ENCODE data around the gene KMT5C. TPM values are rescaled to one million over a fixed set of nuclear protein-coding genes. Genes with fewer than 3 reads are reported as not detected.

Gene KMT5C
- total RNA-seq, 2 experiments from 2014 or later: 17.4 to 18.1 TPM

GRCh38 chr19:55376241-55376933 lies 36.7 kb downstream of the KMT5C start, which contains the start of gene TMEM190:
TSS of gene TMEM190 (plus strand) at chr19:55376826. CDS start at chr19:55376854, 28 bp downstream.
- ChIA-PET POLR2A (interaction anchor here (1.0 kb wide), 1 partner anchor 8 kb away, joined by 3 read pairs; the partner anchor contains the start of gene TMEM238), CTCF (interaction anchor here (1.5 kb wide), 1 partner anchor 84 kb away, joined by 3 read pairs; no protein-coding TSS in a partner anchor)

GRCh38 chr19:55377356-55378131 lies 37.9 kb downstream of the KMT5C start:
- CTCF ChIA-PET: interaction anchor here (1.5 kb wide), 1 partner anchor 85 kb away, joined by 3 read pairs; no protein-coding TSS in a partner anchor
- POLR2A ChIA-PET: no interaction called here

GRCh38 chr19:55379174-55379573 lies 39.5 kb downstream of the KMT5C start:
- ChIA-PET POLR2A (no interaction called here), CTCF (no interaction called here)

DNA sequence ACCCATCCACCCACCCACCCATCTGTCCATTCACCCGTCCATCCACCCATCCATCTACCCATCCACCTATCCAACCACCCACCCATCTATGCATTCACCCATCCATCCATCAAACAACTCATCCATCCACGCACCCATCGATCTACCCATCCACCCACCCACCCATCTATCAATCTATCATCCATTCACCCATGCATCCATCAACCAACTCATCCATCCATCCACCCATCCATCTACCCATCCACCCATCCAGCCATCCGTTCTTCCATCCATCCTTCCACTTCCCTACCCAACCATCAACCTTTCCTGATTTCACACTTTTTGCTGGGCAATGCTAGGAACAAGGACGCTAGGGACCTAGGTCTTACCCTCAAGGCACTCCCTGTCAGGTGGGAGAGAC lies 42.3 kb downstream of the KMT5C start:
- POLR2A ChIA-PET: no interaction called here
- CTCF ChIA-PET: no interaction called here

DNA sequence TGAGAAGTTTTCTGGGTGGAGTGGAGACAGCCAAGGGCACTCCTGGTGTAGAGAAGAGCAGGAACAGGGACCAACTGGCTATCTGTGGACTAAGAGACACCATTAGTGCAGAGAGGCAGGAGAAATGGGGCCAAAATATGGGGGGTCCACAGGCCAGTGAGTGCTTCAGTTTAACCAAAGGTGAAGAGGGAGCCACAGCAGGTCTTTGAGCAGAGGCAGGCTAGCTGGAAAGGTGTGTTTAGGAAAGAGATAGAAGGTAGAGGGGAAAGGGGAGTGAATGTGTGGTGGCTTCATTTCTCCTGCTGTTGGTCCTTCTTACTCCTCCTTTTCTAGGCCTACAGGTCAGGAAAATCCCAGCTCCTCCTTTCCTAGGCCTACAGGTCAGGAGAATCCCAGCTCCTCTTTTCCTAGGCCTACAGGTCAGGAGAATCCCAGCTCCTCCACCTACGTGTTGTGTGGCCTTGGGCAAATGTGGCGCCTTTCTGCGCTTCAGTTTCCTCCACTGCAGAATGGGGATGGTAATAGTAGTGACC lies 42.9 kb downstream of the KMT5C start:
- CTCF ChIA-PET: interaction anchor here (1.0 kb wide), 1 partner anchor 242 kb away, joined by 3 read pairs; no protein-coding TSS in a partner anchor
- POLR2A ChIA-PET: interaction anchor here (2.3 to 2.9 kb wide), 4 partner anchors 24 to 128 kb away, joined by 8 to 26 read pairs (median 18); partner anchors contain the start of genes HSPBP1, KMT5C and UBE2S

GRCh38 chr19:55383279-55384130 lies 43.8 kb downstream of the KMT5C start:
- POLR2A ChIA-PET: interaction anchor here (0.6 to 2.9 kb wide), 12 partner anchors 8 to 129 kb away, joined by 3 to 26 read pairs (median 4); partner anchors contain the start of genes HSPBP1, KMT5C, PPP6R1 and UBE2S
- CTCF ChIA-PET: interaction anchor here (0.9 to 2.3 kb wide), 6 partner anchors 25 to 243 kb away, joined by 3 to 17 read pairs (median 6); no protein-coding TSS in a partner anchor

DNA sequence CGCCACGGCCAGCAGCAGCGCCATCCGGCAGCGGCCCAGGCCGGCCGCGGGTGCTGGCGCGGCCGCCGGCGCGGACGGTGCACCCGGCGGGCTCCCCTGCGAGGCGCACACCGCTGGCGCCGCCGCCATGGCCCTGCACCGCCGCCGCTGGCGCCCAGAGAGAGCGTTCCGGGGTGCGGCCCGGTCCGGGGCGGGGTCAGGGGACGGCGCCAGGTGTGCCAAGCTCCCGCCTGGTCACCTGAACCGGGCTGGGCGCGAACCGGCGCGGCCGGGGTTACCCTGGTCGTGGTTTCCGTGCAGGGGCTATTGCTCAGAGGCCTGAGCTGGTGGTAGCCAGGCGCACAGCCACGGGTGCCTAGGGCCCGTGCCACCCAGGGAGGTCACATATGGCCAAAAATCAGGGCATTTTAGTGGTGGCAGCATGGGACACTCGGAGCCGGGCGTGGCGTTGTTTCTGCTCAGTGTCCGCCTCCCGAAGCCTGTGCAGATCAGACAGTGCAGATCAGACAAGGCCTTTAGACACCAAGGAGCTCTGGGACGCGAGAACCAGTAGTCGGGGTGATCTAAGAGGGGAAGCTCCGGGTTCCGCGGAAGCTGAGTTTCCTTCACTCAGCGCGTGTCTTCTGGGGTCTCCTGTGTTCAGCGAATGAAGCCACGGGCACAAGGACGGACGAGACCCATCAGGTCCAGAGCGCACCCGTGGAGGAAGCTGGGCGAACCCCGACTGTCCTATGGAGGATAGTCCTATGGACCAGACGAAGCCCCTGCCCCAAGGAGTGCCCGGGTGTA lies 44.6 kb downstream of the KMT5C start, which contains the start of gene TMEM238:
TSS of gene TMEM238 (minus strand) at position 162 of the 789 bp plus-strand sequence. CDS start at position 129, 33 bp downstream.
- POLR2A ChIA-PET: interaction anchor here (0.7 to 2.9 kb wide), 14 partner anchors 8 to 240 kb away, joined by 3 to 26 read pairs (median 4); partner anchors contain the start of genes HSPBP1, KMT5C, PPP6R1 and UBE2S
- CTCF ChIA-PET: interaction anchor here (0.9 to 2.3 kb wide), 8 partner anchors 23 to 270 kb away, joined by 3 to 17 read pairs (median 6); partner anchors contain the start of gene UBE2S

DNA sequence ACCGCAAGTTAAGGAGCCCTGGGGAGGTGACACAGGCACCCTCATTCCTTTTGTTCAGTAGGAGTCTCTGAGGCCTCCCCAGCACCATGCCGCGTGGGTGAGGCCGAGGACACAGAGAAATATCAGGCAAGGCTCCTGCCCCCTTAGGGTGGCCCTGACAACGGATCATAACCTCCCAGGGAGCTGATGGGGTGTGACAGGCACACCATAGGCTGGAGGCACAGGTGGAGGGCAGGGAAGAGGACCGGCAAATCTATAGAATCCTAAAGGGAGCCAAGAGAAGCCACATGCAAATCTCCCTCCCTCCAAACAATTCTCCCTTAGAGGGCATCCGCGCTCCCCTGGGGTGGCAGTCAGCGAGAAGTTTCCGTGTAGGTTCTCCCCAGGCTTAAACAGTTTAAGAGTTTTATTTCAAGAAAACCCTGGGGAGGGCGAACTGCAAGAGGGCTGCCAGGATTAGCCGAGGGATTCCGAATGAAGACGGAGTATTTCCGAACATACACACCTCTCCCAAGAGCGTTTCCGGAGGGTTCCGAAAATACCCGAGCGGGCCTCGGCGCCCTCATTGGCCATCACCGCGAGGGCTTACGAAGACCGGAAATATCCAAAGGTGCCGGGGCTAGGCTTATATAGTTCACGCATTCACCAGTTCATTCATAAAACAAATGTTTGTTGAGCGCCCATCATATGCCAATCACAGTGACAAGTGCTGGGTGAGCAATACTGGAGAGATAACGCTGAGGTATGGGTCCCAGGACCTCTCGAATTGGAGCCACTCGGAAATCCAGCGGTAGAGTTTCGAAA lies 45.4 kb downstream of the KMT5C start:
- ChIA-PET POLR2A (interaction anchor here (0.7 to 2.9 kb wide), 12 partner anchors 12 to 240 kb away, joined by 3 to 26 read pairs (median 5); partner anchors contain the start of genes HSPBP1, KMT5C, PPP6R1 and UBE2S), CTCF (interaction anchor here (1.0 to 2.3 kb wide), 8 partner anchors 22 to 269 kb away, joined by 3 to 17 read pairs (median 6); partner anchors contain the start of gene UBE2S)

DNA sequence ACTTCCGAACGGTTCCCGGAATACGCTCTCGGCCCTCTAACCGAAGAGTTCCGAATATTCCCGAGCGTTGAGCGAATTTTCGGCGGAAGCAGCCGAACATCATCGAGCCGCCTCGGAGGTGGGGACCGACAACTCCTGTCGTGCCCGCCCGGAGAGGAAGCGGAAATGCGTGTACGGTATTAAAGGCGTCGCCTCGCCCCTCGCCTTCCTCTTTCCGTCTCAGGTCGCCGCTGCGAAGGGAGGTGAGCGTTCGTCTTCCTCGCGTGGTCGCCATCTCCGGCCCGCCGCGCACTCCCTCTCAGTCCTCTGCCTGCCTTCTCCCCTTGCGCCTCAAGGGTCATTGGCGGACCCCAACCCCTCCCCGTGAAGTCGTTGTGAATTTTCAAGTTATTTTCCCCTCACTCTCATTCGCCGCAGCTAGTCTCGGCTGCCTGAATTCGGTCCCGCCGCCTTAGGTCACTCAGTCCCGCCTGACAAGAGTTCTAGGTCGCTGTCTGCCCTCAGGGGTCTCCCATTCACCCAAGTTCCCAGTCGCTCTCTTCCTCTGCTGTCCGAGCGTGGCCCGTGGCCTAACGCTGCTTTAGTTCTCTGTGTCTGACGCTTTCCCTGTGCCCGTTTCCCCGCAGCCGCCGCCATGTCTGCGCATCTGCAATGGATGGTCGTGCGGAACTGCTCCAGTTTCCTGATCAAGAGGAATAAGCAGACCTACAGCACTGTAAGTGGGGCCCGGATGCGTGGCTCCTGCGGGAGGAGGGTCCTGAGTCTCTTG lies 46.2 kb downstream of the KMT5C start, which contains the start of gene RPL28:
TSS of gene RPL28 (plus strand) at position 209 of the 769 bp plus-strand sequence. CDS start at position 635, 426 bp downstream.
- POLR2A ChIA-PET: interaction anchor here (0.9 to 2.1 kb wide), 3 partner anchors 11 to 46 kb away, joined by 3 to 16 read pairs (median 6); partner anchors contain the start of genes KMT5C and UBE2S
- CTCF ChIA-PET: interaction anchor here (1.2 kb wide), 1 partner anchor 84 kb away, joined by 3 read pairs; no protein-coding TSS in a partner anchor

DNA sequence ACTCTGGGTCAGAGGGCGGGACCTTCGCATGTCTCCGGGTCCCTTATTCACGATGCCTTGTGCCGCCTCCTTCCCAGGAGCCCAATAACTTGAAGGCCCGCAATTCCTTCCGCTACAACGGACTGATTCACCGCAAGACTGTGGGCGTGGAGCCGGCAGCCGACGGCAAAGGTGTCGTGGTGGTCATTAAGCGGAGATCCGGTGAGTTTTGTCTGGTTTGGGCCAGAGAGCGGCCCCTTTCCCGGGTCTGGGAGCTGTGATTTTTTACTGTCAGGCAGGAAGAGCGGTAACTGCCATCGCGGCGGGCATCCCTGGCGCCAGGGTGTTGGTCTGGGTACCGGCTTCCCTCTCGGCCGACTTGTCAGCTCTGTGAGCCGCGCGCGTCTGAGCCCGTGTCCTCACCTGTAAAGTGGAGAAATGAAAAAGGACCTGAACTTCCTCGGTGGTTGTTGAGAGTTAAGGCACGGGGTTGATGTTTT lies 46.9 kb downstream of the KMT5C start:
- CTCF ChIA-PET: interaction anchor here (1.2 kb wide), 1 partner anchor 85 kb away, joined by 3 read pairs; no protein-coding TSS in a partner anchor
- POLR2A ChIA-PET: interaction anchor here (0.9 to 2.1 kb wide), 5 partner anchors 11 to 132 kb away, joined by 3 to 16 read pairs (median 5); partner anchors contain the start of genes KMT5C and UBE2S

DNA sequence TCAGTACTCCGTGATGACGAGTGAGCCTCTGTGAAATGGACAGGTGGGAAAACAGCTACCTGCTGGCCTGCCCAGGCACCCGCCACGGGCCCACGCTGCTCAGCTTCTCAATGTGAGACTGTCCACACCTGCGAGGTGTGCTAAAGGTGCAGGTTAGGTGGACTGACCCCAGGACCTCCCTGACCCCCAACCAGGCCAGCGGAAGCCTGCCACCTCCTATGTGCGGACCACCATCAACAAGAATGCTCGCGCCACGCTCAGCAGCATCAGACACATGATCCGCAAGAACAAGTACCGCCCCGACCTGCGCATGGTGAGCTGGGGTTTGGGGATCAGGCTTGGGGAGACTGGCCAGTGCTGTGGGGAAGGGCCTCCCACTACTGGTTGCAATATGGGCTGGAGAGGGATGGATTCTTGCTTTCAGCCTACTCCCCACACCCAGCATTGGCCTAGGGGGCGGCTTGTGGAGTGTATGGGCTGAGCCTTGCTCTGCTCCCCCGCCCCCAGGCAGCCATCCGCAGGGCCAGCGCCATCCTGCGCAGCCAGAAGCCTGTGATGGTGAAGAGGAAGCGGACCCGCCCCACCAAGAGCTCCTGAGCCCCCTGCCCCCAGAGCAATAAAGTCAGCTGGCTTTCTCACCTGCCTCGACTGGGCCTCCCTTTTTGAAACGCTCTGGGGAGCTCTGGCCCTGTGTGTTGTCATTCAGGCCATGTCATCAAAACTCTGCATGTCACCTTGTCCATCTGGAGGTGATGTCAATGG lies 48.2 kb downstream of the KMT5C start:
- ChIA-PET POLR2A (interaction anchor here (1.2 to 3.6 kb wide), 6 partner anchors 14 to 133 kb away, joined by 3 to 16 read pairs (median 6); partner anchors contain the start of gene UBE2S), CTCF (interaction anchor here (0.9 kb wide), 1 partner anchor 20 kb away, joined by 3 read pairs; the partner anchor contains the start of gene UBE2S)

DNA sequence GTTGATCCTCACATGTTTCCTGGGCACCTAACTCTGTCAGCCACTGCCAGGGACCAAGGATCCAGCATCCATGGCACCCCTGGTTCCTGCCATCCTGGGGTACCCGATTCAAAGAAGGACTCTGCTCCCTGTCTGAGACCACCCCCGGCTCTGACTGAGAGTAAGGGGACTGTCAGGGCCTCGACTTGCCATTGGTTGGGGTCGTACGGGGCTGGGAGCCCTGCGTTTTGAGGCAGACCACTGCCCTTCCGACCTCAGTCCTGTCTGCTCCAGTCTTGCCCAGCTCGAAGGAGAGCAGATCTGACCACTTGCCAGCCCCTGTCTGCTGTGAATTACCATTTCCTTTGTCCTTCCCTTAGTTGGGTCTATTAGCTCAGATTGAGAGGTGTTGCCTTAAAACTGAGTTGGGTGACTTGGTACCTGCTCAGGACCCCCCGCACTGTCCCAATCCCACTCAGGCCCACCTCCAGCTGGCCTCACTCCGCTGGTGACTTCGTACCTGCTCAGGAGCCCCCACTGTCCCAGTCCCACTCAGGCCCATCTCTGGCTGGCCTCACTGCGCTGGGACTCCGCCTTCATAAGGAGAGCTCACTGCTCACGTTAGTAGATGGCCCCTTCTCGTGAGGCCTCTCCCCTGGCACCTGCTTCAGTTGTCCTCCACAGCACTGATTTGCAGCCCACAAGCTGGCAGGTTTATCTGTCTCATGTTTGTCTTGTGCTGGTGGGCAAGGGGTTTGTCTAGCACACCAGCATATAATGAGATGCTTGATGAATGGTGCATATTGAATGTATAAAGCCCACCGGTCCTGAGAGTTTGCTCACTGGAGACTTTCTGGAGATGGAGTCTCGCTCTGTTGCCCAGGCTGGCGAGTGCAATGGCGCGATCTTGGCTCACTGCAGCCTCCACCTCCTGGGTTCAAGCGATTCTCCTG lies 50.0 kb downstream of the KMT5C start:
- POLR2A ChIA-PET: interaction anchor here (1.2 to 3.6 kb wide), 3 partner anchors 12 to 18 kb away, joined by 5 to 14 read pairs (median 8); partner anchors contain the start of gene UBE2S
- CTCF ChIA-PET: interaction anchor here (2.0 kb wide), 1 partner anchor 88 kb away, joined by 6 read pairs; no protein-coding TSS in a partner anchor

- POLR2A ChIA-PET: interaction anchor here (1.2 to 3.6 kb wide), 3 partner anchors 11 to 17 kb away, joined by 5 to 14 read pairs (median 8); partner anchors contain the start of gene UBE2S
- CTCF ChIA-PET: interaction anchor here (2.0 kb wide), 1 partner anchor 89 kb away, joined by 6 read pairs; no protein-coding TSS in a partner anchor
These were observed 50.8 kb downstream of the KMT5C start for GRCh38 chr19:55390461-55390880.
